GM18861 (cell line): Measurements from ENCODE around the gene SLC22A31.
"Not testable (repeated sequence)": the region's sequence is repeated elsewhere in the genome, so short reads cannot be mapped to it uniquely, and the experiment has no call there.

Source experiments
- ATAC-seq: cut with Tn5 transposase; IDR thresholded peaks from one replicate; pipeline ENCODE4 v1.9.1; 2021; ENCODE audit not compliant: unreplicated experiment

The SLC22A31 gene

GRCh38 chr16:89200124-89200849 is at the start of gene SLC22A31:
Gene SLC22A31, minus strand, starts transcription at chr16:89200537. Its CDS starts 36 bp downstream, at chr16:89200501.
- no peak for ATAC-seq

GRCh38 chr16:89248196-89248982 is 48.1 kb upstream of the SLC22A31 start:
- ATAC-seq, result no peak

GRCh38 chr16:89247734-89248075 is 47.4 kb upstream of the SLC22A31 start:
- ATAC-seq, result not testable (repeated sequence)

GRCh38 chr16:89246903-89247733 is 46.8 kb upstream of the SLC22A31 start:
- ATAC-seq, result no peak

- ATAC-seq, result no peak
Measured at GRCh38 chr16:89246383-89246902, 46.1 kb upstream of the SLC22A31 start.

- no peak for ATAC-seq
Measured at GRCh38 chr16:89244754-89245153, 44.4 kb upstream of the SLC22A31 start.

- not testable (repeated sequence) for ATAC-seq
Measured at GRCh38 chr16:89244264-89244663, 43.9 kb upstream of the SLC22A31 start.

- ATAC-seq, result no peak
Measured at GRCh38 chr16:89243664-89244063, 43.3 kb upstream of the SLC22A31 start.

GRCh38 chr16:89242795-89243200 is 42.5 kb upstream of the SLC22A31 start:
- ATAC-seq, result no peak

GRCh38 chr16:89241187-89242007 is 41.1 kb upstream of the SLC22A31 start:
- ATAC-seq, result peak; percentile 53

- no peak for ATAC-seq
Measured at GRCh38 chr16:89237733-89238132, 37.4 kb upstream of the SLC22A31 start.

- no peak for ATAC-seq
Measured at GRCh38 chr16:89233678-89234490, 33.5 kb upstream of the SLC22A31 start.

GRCh38 chr16:89232107-89232506 is 31.8 kb upstream of the SLC22A31 start:
- ATAC-seq, result no peak

- ATAC-seq, result no peak
Measured at GRCh38 chr16:89230255-89230654, 29.9 kb upstream of the SLC22A31 start.

- ATAC-seq, result no peak
Measured at GRCh38 chr16:89224665-89225064, 24.3 kb upstream of the SLC22A31 start.

GRCh38 chr16:89222931-89223330 is 22.6 kb upstream of the SLC22A31 start:
- no peak for ATAC-seq

- no peak for ATAC-seq
Measured at GRCh38 chr16:89221604-89222003, 21.3 kb upstream of the SLC22A31 start.

- ATAC-seq, result no peak
Measured at GRCh38 chr16:89219365-89219764, 19.0 kb upstream of the SLC22A31 start.

GRCh38 chr16:89217388-89218191 is 17.3 kb upstream of the SLC22A31 start, which contains the start of gene ZNF778:
Gene ZNF778, plus strand, starts transcription at chr16:89217703. Its CDS starts 3,425 bp downstream, at chr16:89221128.
- peak; percentile 66 for ATAC-seq
